Activated CD4-positive, alpha-beta T cell treated with anti-CD3 and anti-CD28 coated beads for 36 hours (primary cell): ENCODE measurements around the gene DRGX. TPM values are rescaled to one million over a fixed set of nuclear protein-coding genes. Genes with fewer than 3 reads are reported as not detected.

ENCODE experiments used
- ATAC-seq: fragments of 200-7000 bp; cut with Tn5 transposase; one replicate; pipeline ENCODE4 v1.10.0; 2021; ENCODE audit warnings: mild to moderate bottlenecking, moderate library complexity
- CTCF ChIA-PET: fragments of 350-600 bp; sonication (Branson Sonifier 250); formaldehyde crosslinking; loops from one replicate; lab custom pipeline; 2021; ENCODE audit warnings: antibody characterized with exemption; lab: Charles Lee
- POLR2A ChIA-PET: fragments of 350-600 bp; sonication (Branson Sonifier 250); formaldehyde crosslinking; loops from one replicate; lab custom pipeline; 2021; ENCODE audit warnings: antibody characterized with exemption, inconsistent platforms; lab: Charles Lee
- DNase-seq: peaks from one replicate; pipeline ENCODE4 v3.0.0-alpha.2; 2020
- H3K27ac Mint-ChIP-seq: one replicate; pipeline ENCODE4 v1.8.0; 2021; ENCODE audit warnings: mixed read lengths
- H3K27me3 Mint-ChIP-seq: one replicate; pipeline ENCODE4 v1.8.0; 2021; ENCODE audit warnings: mixed read lengths
- H3K36me3 Mint-ChIP-seq: one replicate; pipeline ENCODE4 v1.8.0; 2021; ENCODE audit warnings: low read depth, mixed read lengths
- H3K4me1 Mint-ChIP-seq: one replicate; pipeline ENCODE4 v1.8.0; 2021; ENCODE audit warnings: mixed read lengths
- H3K4me3 Mint-ChIP-seq: one replicate; pipeline ENCODE4 v1.8.0; 2021; ENCODE audit warnings: mild to moderate bottlenecking, moderate library complexity, mixed read lengths
- H3K9me3 Mint-ChIP-seq: one replicate; pipeline ENCODE4 v1.8.0; 2021; ENCODE audit warnings: low read depth, mixed read lengths
- intact Hi-C, 2 experiments: fragments of 100-400 bp; cut with DNase I in 1 of 2; cut with micrococcal nuclease in 1 of 2; formaldehyde crosslinking; loops; one replicate each; pipeline versions ENCODE4 v1.14.2 to v1.15.1; 2022 to 2024; cut with DNase I, micrococcal nuclease
- total RNA-seq, 2 experiments: library from RNA; stranded (reverse); gene quantifications; one replicate each; pipeline ENCODE4 v1.2.3, GENCODE V29; 2021

DRGX gene
- total RNA-seq, 2 experiments from 2014 or later: not detected

DNA sequence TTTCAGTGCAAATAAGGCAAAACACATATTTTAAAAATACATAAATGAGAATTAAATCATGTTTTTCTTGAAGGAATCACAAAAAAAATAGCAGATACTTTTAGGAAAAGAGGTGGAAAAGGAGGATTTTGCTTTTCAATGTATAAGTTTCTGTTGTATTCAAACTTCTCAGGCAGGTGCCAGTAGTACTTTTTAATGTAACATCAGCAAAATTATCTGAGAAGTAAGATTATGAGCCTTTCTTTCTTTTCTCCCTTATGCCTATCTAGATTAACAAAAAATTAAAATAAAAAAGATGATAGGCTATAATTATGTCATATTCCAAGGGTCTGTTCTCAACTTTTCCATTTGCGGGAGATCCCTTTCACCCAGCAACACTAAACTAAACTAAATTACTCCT, 2.6 kb downstream of the DRGX start:
- no peak for ATAC-seq
- no peak for DNase-seq
- no peaks in the 10 kb centered on the region for H3K36me3 Mint-ChIP-seq
- no peak overlapping the region for H3K4me3 Mint-ChIP-seq
- intact Hi-C loops: no loop called here
- peaks cover 5% of the 10 kb centered on the region for H3K4me1 Mint-ChIP-seq
- ChIA-PET CTCF (no interaction called here), POLR2A (no interaction called here)
- no peak overlapping the region for H3K27ac Mint-ChIP-seq
- no peaks in the 10 kb centered on the region for H3K9me3 Mint-ChIP-seq
- H3K27me3 Mint-ChIP-seq: peaks cover 55% of the 10 kb centered on the region

DNA sequence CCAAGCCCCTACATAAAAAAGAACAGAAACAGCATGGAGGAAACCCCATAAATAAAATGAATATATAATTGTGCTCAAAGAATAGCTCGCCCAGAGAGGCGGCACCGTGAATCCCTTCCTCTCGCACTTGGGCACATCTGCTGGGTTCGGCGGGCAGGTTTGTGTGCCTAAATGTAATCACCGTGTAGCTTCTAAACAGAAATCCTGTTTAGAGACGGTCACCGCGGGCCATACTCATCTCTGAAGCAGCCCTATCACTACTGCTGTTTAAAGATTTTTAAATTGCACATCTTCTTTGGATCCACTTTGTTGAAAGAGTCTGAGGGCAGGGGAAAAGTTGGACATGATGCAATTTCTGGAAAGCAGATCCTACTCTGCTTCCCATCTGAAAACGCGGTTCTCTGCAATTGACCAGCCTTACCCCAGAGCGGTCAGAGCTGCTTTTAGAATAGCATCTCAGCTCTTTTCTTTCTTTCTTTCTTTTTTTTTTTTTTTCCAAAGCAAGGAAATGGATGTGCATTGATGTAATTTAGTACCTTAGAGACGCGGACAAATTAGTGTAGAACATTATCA, 6.4 kb downstream of the DRGX start:
- POLR2A ChIA-PET: no interaction called here
- Mint-ChIP-seq H3K27ac (no peak overlapping the region), H3K4me1 (no peaks in the 10 kb centered on the region), H3K9me3 (no peaks in the 10 kb centered on the region), H3K36me3 (no peaks in the 10 kb centered on the region), H3K27me3 (peaks cover 29% of the 10 kb centered on the region), H3K4me3 (no peak overlapping the region)
- intact Hi-C loops: no loop called here
- CTCF ChIA-PET: interaction anchor here (0.5 kb wide), 1 partner anchor 18 kb away, joined by 4 read pairs; no protein-coding TSS in a partner anchor
- DNase-seq (no peak), ATAC-seq (no peak)

DNA sequence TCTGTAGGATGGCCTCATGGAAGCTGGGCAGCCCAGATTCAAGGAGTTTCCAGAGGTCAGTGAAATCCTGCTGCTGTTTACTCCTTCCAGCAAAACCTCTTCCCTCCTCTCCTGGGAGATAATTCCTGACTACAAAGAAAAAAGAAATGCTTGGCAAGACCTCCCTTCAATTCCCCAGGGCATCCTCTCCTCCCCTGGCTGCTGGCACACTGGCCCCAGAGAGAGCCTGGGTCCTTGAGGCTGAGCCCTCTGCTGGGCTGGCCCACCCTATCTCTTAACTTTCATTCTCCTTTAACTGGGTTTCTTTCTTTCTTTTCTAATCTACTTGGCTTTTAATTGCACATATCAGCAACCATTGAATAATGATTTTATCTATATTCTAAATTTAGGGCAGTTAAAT, 7.7 kb downstream of the DRGX start:
- DNase-seq: no peak
- intact Hi-C loops: no loop called here
- ChIA-PET CTCF (no interaction called here), POLR2A (no interaction called here)
- no peak for ATAC-seq
- H3K9me3 Mint-ChIP-seq: no peaks in the 10 kb centered on the region
- H3K27me3 Mint-ChIP-seq: peaks cover 19% of the 10 kb centered on the region
- H3K4me3 Mint-ChIP-seq: no peak overlapping the region
- no peak overlapping the region for H3K27ac Mint-ChIP-seq
- no peaks in the 10 kb centered on the region for H3K4me1 Mint-ChIP-seq
- no peaks in the 10 kb centered on the region for H3K36me3 Mint-ChIP-seq

DNA sequence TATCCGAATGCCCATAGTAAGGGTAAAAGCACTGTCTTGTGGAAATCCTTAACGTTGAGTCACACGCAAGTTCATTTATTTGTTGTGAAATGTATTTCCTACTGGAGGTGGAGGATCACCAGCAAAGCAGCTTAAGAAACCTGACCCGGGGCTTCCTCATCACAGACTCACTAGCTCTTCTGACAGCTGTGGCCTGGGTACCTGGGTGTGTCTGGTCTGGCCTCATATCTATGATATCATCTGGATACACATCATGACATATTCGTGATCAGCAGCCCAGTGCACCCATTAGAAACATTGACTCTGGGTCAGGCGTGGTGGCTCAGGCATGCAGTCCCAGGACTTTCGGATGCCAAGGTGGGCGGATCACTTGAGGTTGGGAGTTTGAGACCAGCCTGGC, 8.8 kb downstream of the DRGX start:
- DNase-seq (no peak), ATAC-seq (no peak)
- H3K27me3 Mint-ChIP-seq: peaks cover 14% of the 10 kb centered on the region
- intact Hi-C loops: no loop called here
- POLR2A ChIA-PET: no interaction called here
- no peaks in the 10 kb centered on the region for H3K9me3 Mint-ChIP-seq
- CTCF ChIA-PET: no interaction called here
- H3K27ac Mint-ChIP-seq: no peak overlapping the region
- no peaks in the 10 kb centered on the region for H3K36me3 Mint-ChIP-seq
- H3K4me1 Mint-ChIP-seq: no peaks in the 10 kb centered on the region
- no peak overlapping the region for H3K4me3 Mint-ChIP-seq

DNA sequence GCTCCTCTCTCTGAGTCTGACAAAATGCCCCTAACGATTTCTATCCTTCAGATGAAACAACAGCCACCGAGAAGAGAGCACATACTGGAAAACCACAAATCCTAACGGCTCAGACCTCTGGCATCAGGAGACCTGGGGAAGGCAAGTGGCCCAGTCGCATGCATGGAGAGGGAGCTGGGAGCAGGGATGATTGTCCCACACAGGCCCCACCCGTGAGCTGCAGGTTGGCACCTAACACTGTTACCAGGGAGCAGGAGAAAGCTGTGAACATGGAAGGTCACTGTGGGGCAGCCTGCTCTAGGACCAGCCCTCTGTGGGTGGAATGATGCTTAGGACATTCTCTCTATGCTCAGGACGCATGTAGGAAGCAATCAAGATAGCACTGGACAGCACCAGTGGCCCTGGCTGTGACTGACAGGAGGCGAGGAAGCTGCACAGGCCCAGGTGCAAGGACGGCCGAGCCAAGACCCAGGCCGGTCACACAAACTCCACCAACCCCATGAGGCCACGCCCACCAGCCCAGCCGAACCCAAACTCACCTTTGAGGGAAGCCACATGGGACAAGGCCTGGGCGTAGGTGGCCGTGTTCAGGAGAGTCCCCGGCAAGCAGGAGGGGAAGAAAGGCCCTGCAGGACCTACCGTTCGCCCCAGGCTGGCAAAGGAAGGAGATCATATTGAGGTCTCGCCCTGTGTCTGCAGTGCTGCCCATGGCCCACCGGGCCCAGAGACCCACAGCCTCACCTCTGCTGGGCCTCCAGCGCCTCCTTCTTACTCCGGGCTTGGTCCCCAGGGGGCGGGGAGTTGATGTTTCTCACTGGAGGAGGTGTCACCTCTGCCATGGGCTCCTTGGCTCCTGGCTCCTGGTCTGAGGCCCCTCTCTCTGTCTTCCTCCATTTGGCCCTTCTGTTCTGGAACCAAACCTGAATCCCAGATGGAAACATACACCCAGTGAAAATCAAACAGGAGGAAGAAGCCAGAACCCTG, 9.7 kb downstream of the DRGX start:
- CTCF ChIA-PET: no interaction called here
- intact Hi-C loops: no loop called here
- H3K27me3 Mint-ChIP-seq: peaks cover 10% of the 10 kb centered on the region
- no peaks in the 10 kb centered on the region for H3K36me3 Mint-ChIP-seq
- DNase-seq (no peak), ATAC-seq (no peak)
- H3K4me1 Mint-ChIP-seq: no peaks in the 10 kb centered on the region
- no peaks in the 10 kb centered on the region for H3K9me3 Mint-ChIP-seq
- POLR2A ChIA-PET: no interaction called here
- H3K4me3 Mint-ChIP-seq: no peak overlapping the region
- no peak overlapping the region for H3K27ac Mint-ChIP-seq

DNA sequence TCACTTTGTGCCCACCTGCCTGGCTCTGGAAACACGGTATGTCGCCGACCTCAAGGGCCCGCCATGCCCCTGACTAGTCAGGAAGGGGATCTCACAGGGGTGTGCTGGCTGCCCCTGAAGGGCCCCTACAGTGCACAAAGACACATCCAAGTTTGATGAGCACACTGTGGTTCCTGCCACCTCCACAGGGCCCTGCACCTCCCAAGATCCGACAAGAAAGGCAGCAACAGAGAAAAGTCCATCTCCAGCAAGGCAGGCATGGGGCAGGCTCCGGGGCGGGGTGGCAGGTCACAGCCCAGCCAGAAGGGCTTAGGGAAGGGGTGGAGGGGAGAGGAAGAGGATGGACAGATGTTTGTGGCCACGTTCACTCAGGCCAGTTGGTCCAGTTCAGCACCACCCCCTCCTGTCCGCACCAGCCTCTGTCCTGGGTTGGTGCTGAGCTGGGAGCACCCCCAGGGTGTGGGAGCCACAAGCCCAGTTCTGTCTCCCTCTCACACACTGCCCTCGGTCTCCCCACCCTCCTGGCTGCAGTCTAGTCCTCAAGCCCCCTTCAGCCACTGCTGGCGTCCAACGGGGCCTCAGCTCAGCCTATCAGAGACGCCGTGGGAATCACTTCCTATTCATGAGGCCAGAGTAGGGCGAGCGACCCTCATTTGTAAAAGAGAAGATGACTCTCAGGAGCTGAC, 11.5 kb downstream of the DRGX start:
- Mint-ChIP-seq H3K27ac (no peak overlapping the region), H3K36me3 (no peaks in the 10 kb centered on the region), H3K4me1 (no peaks in the 10 kb centered on the region), H3K9me3 (no peaks in the 10 kb centered on the region), H3K4me3 (no peak overlapping the region), H3K27me3 (peaks cover 4% of the 10 kb centered on the region)
- ChIA-PET CTCF (no interaction called here), POLR2A (no interaction called here)
- ATAC-seq (no peak), DNase-seq (no peak)
- intact Hi-C loops: no loop called here

DNA sequence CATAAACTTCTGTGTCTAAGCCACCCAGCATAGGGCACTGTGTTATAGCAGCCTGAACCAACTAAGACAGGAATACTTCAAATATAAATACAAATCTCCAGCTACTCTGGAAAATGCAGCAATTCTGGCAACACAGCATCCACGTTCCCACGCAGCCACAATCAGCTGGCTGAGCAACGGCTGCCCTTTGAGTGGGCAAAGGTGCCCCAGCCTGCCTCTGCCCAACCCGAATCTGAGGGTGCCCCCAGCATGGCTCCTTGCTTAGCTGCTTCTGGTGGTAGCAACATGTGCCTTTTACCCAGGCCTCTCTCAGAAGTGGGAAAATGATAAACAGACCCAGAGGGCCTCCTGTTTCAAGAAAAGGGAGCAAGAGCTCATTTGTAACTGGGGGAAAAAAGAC, 12.0 kb downstream of the DRGX start:
- Mint-ChIP-seq H3K27ac (no peak overlapping the region), H3K4me3 (no peak overlapping the region), H3K4me1 (no peaks in the 10 kb centered on the region), H3K9me3 (no peaks in the 10 kb centered on the region), H3K36me3 (no peaks in the 10 kb centered on the region), H3K27me3 (peaks cover 2% of the 10 kb centered on the region)
- ChIA-PET CTCF (interaction anchor here (0.7 kb wide), 1 partner anchor 22 kb away, joined by 5 read pairs; no protein-coding TSS in a partner anchor), POLR2A (no interaction called here)
- DNase-seq (no peak), ATAC-seq (no peak)
- intact Hi-C loops: no loop called here

DNA sequence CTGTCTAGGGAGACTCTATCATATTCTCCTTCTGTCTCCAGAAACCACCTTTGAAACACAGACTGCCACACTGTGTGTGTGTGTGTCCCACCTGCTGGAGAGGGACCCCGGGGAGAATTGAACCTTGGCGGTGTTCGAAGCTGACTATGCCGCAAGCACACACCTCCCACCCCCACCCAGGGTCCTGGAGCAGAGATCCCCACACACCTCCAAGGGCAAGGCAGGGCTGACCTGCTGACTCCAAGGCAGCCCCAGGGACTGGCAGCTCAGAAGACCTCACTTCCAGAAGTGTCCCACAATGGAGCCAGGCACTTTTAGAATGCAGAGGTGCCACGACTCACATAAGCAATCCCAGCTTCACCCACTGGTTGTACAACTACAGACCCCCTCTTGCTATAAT, 13.1 kb downstream of the DRGX start:
- H3K9me3 Mint-ChIP-seq: no peaks in the 10 kb centered on the region
- DNase-seq (no peak), ATAC-seq (no peak)
- no peaks in the 10 kb centered on the region for H3K36me3 Mint-ChIP-seq
- no peak overlapping the region for H3K27ac Mint-ChIP-seq
- ChIA-PET CTCF (interaction anchor here (2.9 kb wide), 1 partner anchor 25 kb away, joined by 7 read pairs; no protein-coding TSS in a partner anchor), POLR2A (no interaction called here)
- no peak overlapping the region for H3K4me3 Mint-ChIP-seq
- no peaks in the 10 kb centered on the region for H3K27me3 Mint-ChIP-seq
- no peaks in the 10 kb centered on the region for H3K4me1 Mint-ChIP-seq
- intact Hi-C loops: no loop called here

DNA sequence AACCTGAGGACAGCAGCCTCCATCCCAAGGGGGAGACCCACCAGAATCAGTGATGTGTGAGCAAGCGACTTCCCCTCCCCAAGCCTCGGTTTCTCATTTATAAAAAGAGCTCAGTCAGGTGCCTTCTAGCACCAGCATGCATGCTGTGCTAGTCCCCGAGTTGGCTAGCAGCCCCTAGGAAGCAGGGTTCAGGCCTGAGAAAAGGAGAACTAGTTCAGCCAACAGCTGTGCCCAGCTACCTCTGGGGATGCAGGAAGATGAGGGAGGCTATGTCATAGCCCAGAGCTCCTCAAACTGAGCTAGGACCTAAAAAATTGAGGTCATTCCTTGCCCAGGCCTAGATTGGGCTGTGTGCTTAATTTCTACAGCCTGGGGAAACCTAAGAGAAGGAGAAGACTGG, 13.7 kb downstream of the DRGX start:
- no peaks in the 10 kb centered on the region for H3K36me3 Mint-ChIP-seq
- CTCF ChIA-PET: interaction anchor here (2.9 kb wide), 1 partner anchor 26 kb away, joined by 7 read pairs; no protein-coding TSS in a partner anchor
- POLR2A ChIA-PET: no interaction called here

DNA sequence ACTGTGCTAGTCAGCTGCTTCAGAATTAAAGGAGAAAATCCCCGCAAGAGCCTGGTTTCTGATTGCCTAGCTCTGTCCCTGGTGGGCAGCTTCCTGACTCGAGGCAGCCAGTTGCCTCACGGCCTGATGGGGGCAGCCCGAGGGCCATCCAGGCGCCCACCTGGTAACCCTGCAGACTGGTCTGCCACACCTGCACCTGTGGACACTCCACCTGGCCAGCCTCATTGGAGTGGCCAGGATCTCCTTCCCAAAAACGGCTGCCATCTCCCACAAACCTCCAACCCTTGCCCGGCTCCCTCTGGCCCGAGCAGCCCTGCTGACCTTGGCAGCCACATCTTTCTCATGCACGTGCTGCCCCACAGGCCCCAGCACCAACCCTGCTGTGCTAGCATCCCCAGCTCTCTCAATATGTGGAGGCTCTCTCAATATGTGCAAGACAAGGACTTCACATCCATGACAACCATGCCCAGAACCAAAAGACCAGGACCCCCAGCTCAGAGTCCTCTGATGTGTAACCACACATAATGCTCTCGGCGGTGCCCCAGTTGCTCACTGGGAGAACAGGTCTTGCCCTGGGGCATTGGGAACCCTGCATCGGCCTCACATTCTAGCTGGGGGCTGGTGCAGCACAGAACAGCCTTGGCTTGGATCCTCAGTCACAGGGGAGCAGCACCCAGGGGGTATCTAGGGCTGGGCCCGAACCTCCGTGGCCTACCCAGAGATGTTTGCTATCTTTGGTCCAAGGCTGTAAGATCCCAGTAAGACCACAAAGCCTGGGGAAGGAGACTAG, 14.6 kb downstream of the DRGX start:
- CTCF ChIA-PET: interaction anchor here (1.0 to 2.9 kb wide), 2 partner anchors 27 to 723 kb away, joined by 3 to 7 read pairs; no protein-coding TSS in a partner anchor
- no peak overlapping the region for H3K4me3 Mint-ChIP-seq
- H3K4me1 Mint-ChIP-seq: no peaks in the 10 kb centered on the region
- peaks cover 2% of the 10 kb centered on the region for H3K27me3 Mint-ChIP-seq
- no peaks in the 10 kb centered on the region for H3K9me3 Mint-ChIP-seq
- H3K27ac Mint-ChIP-seq: no peak overlapping the region
- intact Hi-C loops: no loop called here
- no peak for DNase-seq
- H3K36me3 Mint-ChIP-seq: no peaks in the 10 kb centered on the region
- no peak for ATAC-seq
- POLR2A ChIA-PET: no interaction called here

More for the DNA sequence above, 13.7 kb downstream of the DRGX start:
- no peak overlapping the region for H3K27ac Mint-ChIP-seq
- no peaks in the 10 kb centered on the region for H3K27me3 Mint-ChIP-seq
- intact Hi-C loops: no loop called here
- no peak overlapping the region for H3K4me3 Mint-ChIP-seq
- no peak for ATAC-seq
- no peaks in the 10 kb centered on the region for H3K4me1 Mint-ChIP-seq
- no peak for DNase-seq
- H3K9me3 Mint-ChIP-seq: no peaks in the 10 kb centered on the region
